Measurements from ENCODE around the gene CAMTA1.

Gene CAMTA1

DNA sequence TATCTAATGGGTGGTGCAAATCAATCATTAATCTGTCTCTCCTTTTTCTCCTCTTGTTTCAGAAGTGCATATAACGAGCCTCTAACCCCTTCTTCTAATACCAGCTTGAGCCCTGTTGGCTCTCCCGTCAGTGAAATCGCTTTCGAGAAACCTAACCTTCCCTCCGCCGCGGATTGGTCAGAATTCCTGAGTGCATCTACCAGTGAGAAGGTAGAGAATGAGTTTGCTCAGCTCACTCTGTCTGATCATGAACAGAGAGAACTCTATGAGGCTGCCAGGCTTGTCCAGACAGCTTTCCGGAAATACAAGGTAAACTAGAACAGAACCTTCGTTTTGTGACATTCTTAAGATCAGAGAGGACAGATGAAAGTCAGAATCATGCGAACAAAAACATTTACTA is 960.5 kb downstream of the CAMTA1 start:
- Histone ChIP-seq H4K20me1 (ENCODE audit: insufficient read depth, low read length) (no peaks in the 10 kb centered on the region), H3K4me2 (ENCODE audit: insufficient read depth, low read length) (no peak overlapping the region), H3K79me2 (ENCODE audit: insufficient read depth, low read length) (no peaks in the 10 kb centered on the region), H3K27ac (ENCODE audit: low read length) (no peak overlapping the region), H3K4me1 (ENCODE audit: insufficient read depth, low read length) (no peaks in the 10 kb centered on the region), H3K36me3 (ENCODE audit: insufficient read depth, low read length) (no peaks in the 10 kb centered on the region), H3K9me3 (ENCODE audit: insufficient read depth, low read length, severe bottlenecking) (no peaks in the 10 kb centered on the region), H3K9ac (ENCODE audit: low read depth, low read length) (no peak overlapping the region), H3K4me3 (ENCODE audit: low read depth in 1 of 2, low read length in 2 of 2) (no peak overlapping the region), H3K27me3 (ENCODE audit: insufficient read depth, low read length, poor library complexity) (no peaks in the 10 kb centered on the region), H2AFZ (ENCODE audit: low read depth, low read length) (no peak overlapping the region)
- TF ChIP-seq EZH2 (IDR thresholded peaks at IDR 0.05; ENCODE audit: borderline replicate concordance, low read depth, low read length, severe bottlenecking), result no peak
- TF ChIP-seq, protein P1, sequence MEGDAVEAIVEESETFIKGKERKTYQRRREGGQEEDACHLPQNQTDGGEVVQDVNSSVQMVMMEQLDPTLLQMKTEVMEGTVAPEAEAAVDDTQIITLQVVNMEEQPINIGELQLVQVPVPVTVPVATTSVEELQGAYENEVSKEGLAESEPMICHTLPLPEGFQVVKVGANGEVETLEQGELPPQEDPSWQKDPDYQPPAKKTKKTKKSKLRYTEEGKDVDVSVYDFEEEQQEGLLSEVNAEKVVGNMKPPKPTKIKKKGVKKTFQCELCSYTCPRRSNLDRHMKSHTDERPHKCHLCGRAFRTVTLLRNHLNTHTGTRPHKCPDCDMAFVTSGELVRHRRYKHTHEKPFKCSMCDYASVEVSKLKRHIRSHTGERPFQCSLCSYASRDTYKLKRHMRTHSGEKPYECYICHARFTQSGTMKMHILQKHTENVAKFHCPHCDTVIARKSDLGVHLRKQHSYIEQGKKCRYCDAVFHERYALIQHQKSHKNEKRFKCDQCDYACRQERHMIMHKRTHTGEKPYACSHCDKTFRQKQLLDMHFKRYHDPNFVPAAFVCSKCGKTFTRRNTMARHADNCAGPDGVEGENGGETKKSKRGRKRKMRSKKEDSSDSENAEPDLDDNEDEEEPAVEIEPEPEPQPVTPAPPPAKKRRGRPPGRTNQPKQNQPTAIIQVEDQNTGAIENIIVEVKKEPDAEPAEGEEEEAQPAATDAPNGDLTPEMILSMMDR (IDR thresholded peaks at IDR 0.05; ENCODE audit: borderline replicate concordance, extremely low read depth, low read length, poor library complexity, severe bottlenecking), result no peak
- DNase-seq (no peak), ATAC-seq (ENCODE audit: insufficient read depth, low read depth) (no peak)

DNA sequence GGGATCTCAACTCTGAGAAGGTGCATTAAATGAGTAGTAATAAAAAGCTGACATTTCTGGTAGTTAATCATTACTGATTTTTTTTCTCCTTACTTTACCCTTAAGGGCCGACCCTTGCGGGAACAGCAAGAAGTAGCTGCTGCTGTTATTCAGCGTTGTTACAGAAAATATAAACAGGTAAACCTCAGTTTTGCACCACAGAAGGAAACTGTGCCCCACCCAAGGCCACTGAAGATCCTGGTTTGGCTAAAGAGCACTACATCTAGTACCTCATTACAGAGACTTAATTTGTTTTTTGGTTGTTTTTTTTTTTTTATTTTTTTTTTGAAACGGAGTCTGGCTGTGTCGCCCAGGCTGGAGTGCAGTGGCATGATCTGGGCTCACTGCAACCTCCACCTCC is 962.4 kb downstream of the CAMTA1 start:
- ATAC-seq (ENCODE audit: insufficient read depth, low read depth), result no peak

DNA sequence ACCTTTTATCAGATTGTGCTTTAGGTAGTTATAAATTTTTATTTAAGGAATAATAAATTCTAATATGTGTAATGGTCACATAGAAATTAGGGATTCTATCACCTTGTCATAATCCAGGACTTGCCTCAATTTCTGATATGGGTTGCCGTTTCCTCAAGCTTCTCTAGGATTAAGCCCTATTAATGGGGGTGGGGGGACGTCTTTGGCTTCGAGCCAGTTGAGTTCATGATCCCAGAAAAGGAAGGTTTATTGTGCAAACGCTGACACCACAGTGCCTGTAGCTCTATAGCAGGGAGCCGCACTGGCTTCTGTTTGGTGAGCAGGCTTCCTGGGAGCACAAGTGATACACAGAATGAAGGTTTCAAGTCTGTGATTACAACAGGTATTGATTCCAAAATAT is 963.9 kb downstream of the CAMTA1 start:
- H2AFZ ChIP-seq (ENCODE audit: low read depth, low read length), result no peak overlapping the region
- no peaks in the 10 kb centered on the region for H3K4me1 ChIP-seq (ENCODE audit: insufficient read depth, low read length)
- no peaks in the 10 kb centered on the region for H4K20me1 ChIP-seq (ENCODE audit: insufficient read depth, low read length)
- H3K4me3 ChIP-seq (ENCODE audit: low read depth in 1 of 2, low read length in 2 of 2), result no peak overlapping the region
- no peaks in the 10 kb centered on the region for H3K36me3 ChIP-seq (ENCODE audit: insufficient read depth, low read length)
- no peak overlapping the region for H3K4me2 ChIP-seq (ENCODE audit: insufficient read depth, low read length)
- peaks cover 12% of the 10 kb centered on the region for H3K27me3 ChIP-seq (ENCODE audit: insufficient read depth, low read length, poor library complexity)
- TF ChIP-seq EZH2 (IDR thresholded peaks at IDR 0.05; ENCODE audit: borderline replicate concordance, low read depth, low read length, severe bottlenecking), result no peak
- TF ChIP-seq, protein P1 (IDR thresholded peaks at IDR 0.05; ENCODE audit: borderline replicate concordance, extremely low read depth, low read length, poor library complexity, severe bottlenecking), result no peak
- H3K9me3 ChIP-seq (ENCODE audit: insufficient read depth, low read length, severe bottlenecking), result no peaks in the 10 kb centered on the region
- no peak overlapping the region for H3K27ac ChIP-seq (ENCODE audit: low read length)
- ATAC-seq (ENCODE audit: insufficient read depth, low read depth) (no peak), DNase-seq (no peak)
- H3K79me2 ChIP-seq (ENCODE audit: insufficient read depth, low read length), result no peaks in the 10 kb centered on the region
- no peak overlapping the region for H3K9ac ChIP-seq (ENCODE audit: low read depth, low read length)

More for the DNA sequence above, 962.4 kb downstream of the CAMTA1 start:
- peaks cover 4% of the 10 kb centered on the region for H3K27me3 ChIP-seq (ENCODE audit: insufficient read depth, low read length, poor library complexity)
- TF ChIP-seq EZH2 (IDR thresholded peaks at IDR 0.05; ENCODE audit: borderline replicate concordance, low read depth, low read length, severe bottlenecking), result no peak
- TF ChIP-seq, protein P1 (IDR thresholded peaks at IDR 0.05; ENCODE audit: borderline replicate concordance, extremely low read depth, low read length, poor library complexity, severe bottlenecking), result no peak
- no peak overlapping the region for H3K4me3 ChIP-seq (ENCODE audit: low read depth in 1 of 2, low read length in 2 of 2)
- no peaks in the 10 kb centered on the region for H3K4me1 ChIP-seq (ENCODE audit: insufficient read depth, low read length)
- no peaks in the 10 kb centered on the region for H3K79me2 ChIP-seq (ENCODE audit: insufficient read depth, low read length)
- no peaks in the 10 kb centered on the region for H4K20me1 ChIP-seq (ENCODE audit: insufficient read depth, low read length)
- H3K4me2 ChIP-seq (ENCODE audit: insufficient read depth, low read length), result no peak overlapping the region
- no peak overlapping the region for H3K9ac ChIP-seq (ENCODE audit: low read depth, low read length)
- no peak overlapping the region for H3K27ac ChIP-seq (ENCODE audit: low read length)
- no peaks in the 10 kb centered on the region for H3K9me3 ChIP-seq (ENCODE audit: insufficient read depth, low read length, severe bottlenecking)
- no peak for DNase-seq
- H3K36me3 ChIP-seq (ENCODE audit: insufficient read depth, low read length), result no peaks in the 10 kb centered on the region
- H2AFZ ChIP-seq (ENCODE audit: low read depth, low read length), result no peak overlapping the region

DNA sequence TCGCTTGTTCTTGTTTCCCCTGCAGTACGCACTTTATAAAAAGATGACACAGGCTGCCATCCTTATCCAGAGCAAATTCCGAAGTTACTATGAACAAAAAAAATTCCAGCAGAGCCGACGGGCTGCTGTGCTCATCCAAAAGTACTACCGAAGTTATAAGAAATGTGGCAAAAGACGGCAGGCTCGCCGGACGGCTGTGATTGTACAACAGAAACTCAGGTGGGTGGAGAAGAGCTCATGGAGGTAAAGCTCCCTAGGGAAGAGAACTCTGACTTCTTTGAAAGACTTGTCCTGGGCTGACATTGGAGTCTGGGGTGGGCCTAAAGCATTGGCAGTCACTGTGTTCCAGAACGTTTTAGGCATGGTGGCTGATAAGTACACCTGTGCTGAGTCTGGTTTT is 965.9 kb downstream of the CAMTA1 start:
- Histone ChIP-seq H3K36me3 (ENCODE audit: insufficient read depth, low read length) (no peaks in the 10 kb centered on the region), H3K4me1 (ENCODE audit: insufficient read depth, low read length) (no peaks in the 10 kb centered on the region), H3K4me3 (ENCODE audit: low read depth in 1 of 2, low read length in 2 of 2) (no peak overlapping the region), H2AFZ (ENCODE audit: low read depth, low read length) (no peak overlapping the region), H3K9me3 (ENCODE audit: insufficient read depth, low read length, severe bottlenecking) (no peaks in the 10 kb centered on the region), H3K79me2 (ENCODE audit: insufficient read depth, low read length) (no peaks in the 10 kb centered on the region), H3K4me2 (ENCODE audit: insufficient read depth, low read length) (no peak overlapping the region), H3K27me3 (ENCODE audit: insufficient read depth, low read length, poor library complexity) (peaks cover 16% of the 10 kb centered on the region), H4K20me1 (ENCODE audit: insufficient read depth, low read length) (no peaks in the 10 kb centered on the region), H3K27ac (ENCODE audit: low read length) (no peak overlapping the region), H3K9ac (ENCODE audit: low read depth, low read length) (no peak overlapping the region)
- no peak for TF ChIP-seq EZH2 (IDR thresholded peaks at IDR 0.05; ENCODE audit: borderline replicate concordance, low read depth, low read length, severe bottlenecking)
- TF ChIP-seq, protein P1 (IDR thresholded peaks at IDR 0.05; ENCODE audit: borderline replicate concordance, extremely low read depth, low read length, poor library complexity, severe bottlenecking), result no peak
- no peak for ATAC-seq (ENCODE audit: insufficient read depth, low read depth)
- no peak for DNase-seq

Data from DND-41 (cell line).